WTC11 (cell line): ENCODE results near the gene LUM. TPM values are rescaled to one million over a fixed set of nuclear protein-coding genes. Genes with fewer than 3 reads are reported as not detected.

Experiments used
- ATAC-seq: fragments of 200-7000 bp; cut with Tn5 transposase; 2 replicates; pipeline ENCODE4 v1.10.0; 2021; ENCODE audit warnings: mild to moderate bottlenecking, moderate library complexity
- CTCF ChIA-PET: fragments of 300-600 bp; sonication (Branson Sonifier 250); formaldehyde crosslinking; loops from one replicate; lab custom pipeline; 2021; ENCODE audit warnings: antibody characterized with exemption; lab: Charles Lee
- POLR2A ChIA-PET: fragments of 350-600 bp; sonication (Branson Sonifier 250); formaldehyde crosslinking; loops from one replicate; lab custom pipeline; 2021; ENCODE audit warnings: antibody characterized with exemption; lab: Charles Lee
- DNase-seq: peaks from one replicate; pipeline ENCODE4 v3.0.0; 2021; ENCODE audit warnings: low spot score
- H3K27ac Mint-ChIP-seq: 2 replicates; pipeline ENCODE4 v1.8.0; 2021; ENCODE audit warnings: mixed read lengths
- H3K27me3 Mint-ChIP-seq: 2 replicates; pipeline ENCODE4 v1.8.0; 2021; ENCODE audit warnings: low read depth, mild to moderate bottlenecking, moderate library complexity, mixed read lengths
- H3K36me3 Mint-ChIP-seq: 2 replicates; pipeline ENCODE4 v1.8.0; 2021; ENCODE audit warnings: mixed read lengths
- H3K4me1 Mint-ChIP-seq: 2 replicates; pipeline ENCODE4 v1.8.0; 2022; ENCODE audit warnings: mixed read lengths
- H3K4me3 Mint-ChIP-seq: 2 replicates; pipeline ENCODE4 v1.8.0; 2021; ENCODE audit warnings: mild to moderate bottlenecking, moderate library complexity, mixed read lengths
- H3K9me3 Mint-ChIP-seq: 2 replicates; pipeline ENCODE4 v1.8.0; 2021; ENCODE audit warnings: mixed read lengths
- AR ChIP-seq: fragments of 250-450 bp; sonication (Bioruptor Pico); IDR thresholded peaks from 2 replicates; pipeline ENCODE4 v1.9.0; 2021; ENCODE audit warnings: mild to moderate bottlenecking
- ATF3 ChIP-seq: sonication (generic); formaldehyde crosslinking; conservative IDR thresholded peaks from 2 replicates; pipeline ENCODE4 v1.8.1; 2022; ENCODE audit warnings: mild to moderate bottlenecking, missing genetic modification reagents
- CBFB ChIP-seq: sonication (generic); formaldehyde crosslinking; IDR thresholded peaks from 2 replicates; pipeline ENCODE4 v1.8.1; 2022; ENCODE audit warnings: mild to moderate bottlenecking, low read depth, missing genetic modification reagents
- CREB1 ChIP-seq: sonication (generic); formaldehyde crosslinking; IDR thresholded peaks from 2 replicates; pipeline ENCODE4 v1.8.0; 2023; ENCODE audit warnings: mild to moderate bottlenecking, missing genetic modification reagents
- CTCF ChIP-seq: fragments of 200-600 bp; IDR thresholded peaks from 2 replicates; pipeline ENCODE4 v1.8.0; 2022; ENCODE audit warnings: antibody characterized with exemption
- E2F4 ChIP-seq: sonication (generic); formaldehyde crosslinking; IDR thresholded peaks from 2 replicates; pipeline ENCODE4 v1.8.1; 2022; ENCODE audit warnings: low read depth, mild to moderate bottlenecking, moderate library complexity, missing genetic modification reagents, borderline replicate concordance
- E2F5 ChIP-seq: sonication (generic); formaldehyde crosslinking; IDR thresholded peaks from 2 replicates; pipeline ENCODE4 v1.8.1; 2022; ENCODE audit warnings: mild to moderate bottlenecking, moderate library complexity, missing genetic modification reagents
- ERG ChIP-seq: fragments of 250-450 bp; sonication (Bioruptor Pico); IDR thresholded peaks from 2 replicates; pipeline ENCODE4 v1.8.0; 2021; ENCODE audit warnings: mild to moderate bottlenecking
- NR2C2 ChIP-seq: sonication (generic); formaldehyde crosslinking; IDR thresholded peaks from 2 replicates; pipeline ENCODE4 v1.8.0; 2022; ENCODE audit warnings: mild to moderate bottlenecking, missing genetic modification reagents
- ZBTB21 ChIP-seq: sonication (generic); formaldehyde crosslinking; IDR thresholded peaks from 2 replicates; pipeline ENCODE4 v1.8.1; 2023; ENCODE audit warnings: mild to moderate bottlenecking, missing genetic modification reagents, borderline replicate concordance
- ZNF532 ChIP-seq: fragments of 250-450 bp; sonication (Bioruptor Pico); IDR thresholded peaks from 2 replicates; pipeline ENCODE4 v1.9.0; 2021; ENCODE audit warnings: mild to moderate bottlenecking, borderline replicate concordance
- total RNA-seq: library from RNA; stranded (reverse); gene quantifications from 3 replicates; pipeline ENCODE4 v1.2.3, GENCODE V29; 2021

Gene LUM
- total RNA-seq, 1 experiment from 2014 or later = 0.28 TPM

- Mint-ChIP-seq H3K27me3 (no peaks in the 10 kb centered on the region), H3K4me3 (no peak overlapping the region), H3K4me1 (no peaks in the 10 kb centered on the region; the same call in 1 of the 2 replicates), H3K27ac (no peak overlapping the region), H3K36me3 (no peaks in the 10 kb centered on the region), H3K9me3 (no peaks in the 10 kb centered on the region)
- CTCF ChIA-PET = no interaction called here
- DNase-seq (no peak), ATAC-seq (no peak)
- TF ChIP-seq ZNF532 (CRISPR knock-in tag) (no peak), CTCF (no peak), AR (CRISPR knock-in tag) (no peak), E2F4 (no peak), E2F5 (CRISPR knock-in tag) (no peak), CREB1 (CRISPR knock-in tag) (no peak), ZBTB21 (CRISPR knock-in tag) (no peak), ATF3 (CRISPR knock-in tag) (no peak), CBFB (CRISPR knock-in tag) (no peak), ERG (CRISPR knock-in tag) (no peak), NR2C2 (CRISPR knock-in tag) (no peak)
- POLR2A ChIA-PET = no interaction called here
These were observed 52.5 kb downstream of the LUM start for GRCh38 chr12:91058786-91059185.
